ENCODE results near the gene NMBR.

- TF ChIP-seq CTCF (IDR thresholded peaks at IDR 0.05; ENCODE audit: control extremely low read depth in 1 of 3, insufficient read depth in 1 of 3, low read depth in 1 of 3, low read length in 3 of 3) (no peak), POLR2A (IDR thresholded peaks at IDR 0.05; ENCODE audit: control extremely low read depth in 1 of 2, low read depth in 2 of 2, low read length in 2 of 2) (no peak), CHD2 (IDR thresholded peaks at IDR 0.05; ENCODE audit: low read length) (no peak)
Observed at GRCh38 chr6:142028527-142028926, 118.4 kb downstream of the NMBR start.

Data from H1 (cell line).